C4-2B (cell line): Measurements from ENCODE around the gene UBXN11.
A peak's percentile ranks its signal among the peaks of the same experiment; 100 is the strongest.

ENCODE experiments used
- ZFX ChIP-seq: fragments of 450-650 bp; IDR thresholded peaks from 2 replicates; pipeline ENCODE4 v1.6.1; 2017
- TF ChIP-seq, protein P1 (sequence below): fragments of 450-650 bp; conservative IDR thresholded peaks from 2 replicates; pipeline ENCODE4 v1.5.1; 2017; ENCODE audit warnings: mild to moderate bottlenecking

GRCh38 chr1:26233903-26234643 is 72.4 kb downstream of the UBXN11 start, which contains the start of gene CEP85:
- TF ChIP-seq, protein P1, sequence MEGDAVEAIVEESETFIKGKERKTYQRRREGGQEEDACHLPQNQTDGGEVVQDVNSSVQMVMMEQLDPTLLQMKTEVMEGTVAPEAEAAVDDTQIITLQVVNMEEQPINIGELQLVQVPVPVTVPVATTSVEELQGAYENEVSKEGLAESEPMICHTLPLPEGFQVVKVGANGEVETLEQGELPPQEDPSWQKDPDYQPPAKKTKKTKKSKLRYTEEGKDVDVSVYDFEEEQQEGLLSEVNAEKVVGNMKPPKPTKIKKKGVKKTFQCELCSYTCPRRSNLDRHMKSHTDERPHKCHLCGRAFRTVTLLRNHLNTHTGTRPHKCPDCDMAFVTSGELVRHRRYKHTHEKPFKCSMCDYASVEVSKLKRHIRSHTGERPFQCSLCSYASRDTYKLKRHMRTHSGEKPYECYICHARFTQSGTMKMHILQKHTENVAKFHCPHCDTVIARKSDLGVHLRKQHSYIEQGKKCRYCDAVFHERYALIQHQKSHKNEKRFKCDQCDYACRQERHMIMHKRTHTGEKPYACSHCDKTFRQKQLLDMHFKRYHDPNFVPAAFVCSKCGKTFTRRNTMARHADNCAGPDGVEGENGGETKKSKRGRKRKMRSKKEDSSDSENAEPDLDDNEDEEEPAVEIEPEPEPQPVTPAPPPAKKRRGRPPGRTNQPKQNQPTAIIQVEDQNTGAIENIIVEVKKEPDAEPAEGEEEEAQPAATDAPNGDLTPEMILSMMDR, result peak; percentile 88
- 0 out of 2 replicates have a peak, but pooled peaks have one; percentile 36 for TF ChIP-seq ZFX
